Heart right ventricle (tissue), 16 donors: ENCODE data around the gene SCARB1. TPM values are rescaled to one million over a fixed set of nuclear protein-coding genes. Genes with fewer than 3 reads are reported as not detected.

Source experiments
- ATAC-seq, 8 donors: fragments of 200-7000 bp; cut with Tn5 transposase; one replicate each; pipeline ENCODE4 v1.9.1; 2020; ENCODE audit warnings: mild to moderate bottlenecking in 8 of 8, moderate library complexity in 8 of 8, moderate number of reproducible peaks in 1 of 8
- DNase-seq, 2 donors: peaks; one replicate each; pipeline ENCODE4 v3.0.0-alpha.2; 2020
- H3K27ac ChIP-seq, 10 donors: fragments of 200-600 bp; sonication (generic) in 2 of 10; one replicate each; pipeline versions ENCODE4 v1.5.0 to v1.8.0; 2020 to 2022; ENCODE audit warnings: mild to moderate bottlenecking in 3 of 10
- H3K27me3 ChIP-seq, 7 donors: fragments of 200-600 bp; one replicate each; pipeline ENCODE4 v1.8.0; 2021 to 2022; ENCODE audit warnings: mild to moderate bottlenecking in 2 of 7
- H3K36me3 ChIP-seq, 9 donors: fragments of 200-600 bp; sonication (generic) in 1 of 9; one replicate each; pipeline versions ENCODE4 v1.5.0 to v1.8.0; 2020 to 2022; ENCODE audit warnings: mild to moderate bottlenecking in 2 of 9
- H3K4me1 ChIP-seq, 9 donors: fragments of 200-600 bp; sonication (generic) in 1 of 9; one replicate each; pipeline versions ENCODE4 v1.5.0 to v1.8.0; 2020 to 2022; ENCODE audit warnings: mild to moderate bottlenecking in 4 of 9
- H3K4me3 ChIP-seq, 10 donors: fragments of 200-600 bp; sonication (generic) in 2 of 10; one replicate each; pipeline versions ENCODE4 v1.5.0 to v1.8.0; 2020 to 2022; ENCODE audit warnings: mild to moderate bottlenecking in 7 of 10, moderate library complexity in 2 of 10
- H3K9me3 ChIP-seq, 11 donors: fragments of 200-600 bp in 10 of 11; sonication (generic) in 2 of 11; one replicate each; pipeline versions ENCODE4 v1.5.0 to v1.8.0; 2013 to 2022; ENCODE audit warnings: mild to moderate bottlenecking in 2 of 11, control low read depth in 1 of 11, moderate library complexity in 1 of 11
- CTCF ChIP-seq, 9 donors: fragments of 200-600 bp; sonication (generic) in 2 of 9; IDR thresholded peaks; one replicate each; pipeline versions ENCODE4 v1.5.0 to v1.8.0; 2021 to 2022; ENCODE audit warnings: antibody characterized with exemption in 9 of 9, mild to moderate bottlenecking in 5 of 9, moderate library complexity in 1 of 9
- WGBS, 2 donors: extraction: QIAGEN DNeasy Blood & Tissue Kit; methylation state at CpG; one replicate each; pipeline ENCODE4 v1.1.7; 2013; ENCODE audit warnings: inconsistent platforms in 1 of 2; 5-methylcytosine and 5-hydroxymethylcytosine counted together
- intact Hi-C, 10 donors: fragments of 100-400 bp; cut with DNase I; formaldehyde crosslinking; loops; one replicate each; pipeline versions ENCODE4 v1.11.1 to v1.14.2; 2022
- polyA plus RNA-seq, 2 donors: library from polyadenylated mRNA; stranded (reverse); fragments of 200-250 nt; gene quantifications; one replicate each; pipeline ENCODE4 v1.2.3, GENCODE V29; 2013
- total RNA-seq, 10 donors: library from RNA; stranded (reverse); fragmentation: NEBNext Ultra II Directional in 3 of 10; extraction: Animal tissue kit (Norgen Biotek cat#: 25700) in 3 of 10; gene quantifications; one replicate each; pipeline versions ENCODE4 v1.2.1 to v1.2.4, GENCODE V29; 2021 to 2023
- donor health status: Arrhythmogenic right ventricular cardiomyopathy.
- donor health status: ischemic (EF 13 %, LVEDD 7.1; RV severe dilation, severe dysfunction).
- donor health status: healthy with polysubstance abuse.
- donor health status: DM: no; HTN: yes; CAD: no.
- donor health status: DM: no; HTN: no; CAD: no.
- donor health status: ischemic (EF 25% LVEDD 6.9; RV normal size, moderate dysfunction).
- donor health status: ischemic (EF 25% LVEDD 5.7; RV mildly dilated, moderate dysfunction).
- donor health status: healthy.
- donor health status: DM: yes; HTN: yes; CAD: no.
- donor health status: Ischemic cardiomyopathy.
- donor health status: ischemic (EF 35%, LVEDD 5.7; RV mildly dilated, moderate dysfunction).
- donor health status: nonischemic (EF 11% LVEDD 7.7; RV severe dilation, severe dysfunction).
- donor health status: DM: yes; HTN: yes; CAD: no.
- donor health status: PGD.
- donor health status: ischemic (EF 29% LVEDD 5.4; RV normal size, mild dysfunction).
- donor health status: nonischemic (EF 23%, LVEDD 6.1; RV moderate dilation, normal function).

Gene SCARB1
- total and polyA plus RNA-seq, 12 donors, result 7.7 to 19.9 (median 11.5) TPM

- no peak overlapping the region for H3K4me3 ChIP-seq
- WGBS, 2 donors, result 71 to 78% methylated on average over 6 of the region's 6 CpGs
- H3K36me3 ChIP-seq, result no peaks in the 10 kb centered on the region
- DNase-seq (no peak), ATAC-seq (no peak)
- peaks cover 0 to 31% (median 13%) of the 10 kb centered on the region in 9 donors for H3K4me1 ChIP-seq
- no peaks in the 10 kb centered on the region for H3K27me3 ChIP-seq
- H3K9me3 ChIP-seq, result no peaks in the 10 kb centered on the region
- no peak overlapping the region for H3K27ac ChIP-seq
- TF ChIP-seq CTCF (IDR thresholded peaks at IDR 0.05), result no peak
- intact Hi-C loops, result loop anchor here in 1 of 10 donors (5.0 kb wide), 1 partner anchor 40 kb away; no protein-coding TSS in a partner anchor
Observed at GRCh38 chr12:124867401-124867930, 3.8 kb upstream of the SCARB1 start.

- no peak overlapping the region for H3K27ac ChIP-seq
- ATAC-seq (no peak), DNase-seq (no peak)
- no peak overlapping the region for H3K4me3 ChIP-seq
- H3K27me3 ChIP-seq, result no peaks in the 10 kb centered on the region
- H3K4me1 ChIP-seq, result peaks cover 2 to 36% (median 18%) of the 10 kb centered on the region in 9 donors
- intact Hi-C loops, result loop anchor here in 1 of 10 donors (5.0 kb wide), 1 partner anchor 40 kb away; no protein-coding TSS in a partner anchor
- TF ChIP-seq CTCF (IDR thresholded peaks at IDR 0.05), result no peak
- H3K9me3 ChIP-seq, result no peaks in the 10 kb centered on the region
- no peaks in the 10 kb centered on the region for H3K36me3 ChIP-seq
- 81 to 82% methylated on average over 9 of the region's 9 CpGs for WGBS, 2 donors
Observed at GRCh38 chr12:124866883-124867400, 3.3 kb upstream of the SCARB1 start.

- H3K36me3 ChIP-seq, result no peaks in the 10 kb centered on the region
- no peak for DNase-seq
- TF ChIP-seq CTCF (IDR thresholded peaks at IDR 0.05), result no peak
- peaks cover 3 to 42% (median 24%) of the 10 kb centered on the region in 9 donors for H3K4me1 ChIP-seq
- intact Hi-C loops, result loop anchor here in 1 of 10 donors (5.0 kb wide), 1 partner anchor 41 kb away; no protein-coding TSS in a partner anchor
- H3K27ac ChIP-seq, result peak overlapping the region in 1 of 10 donors; percentile 51
- WGBS, 2 donors, result 67 to 76% methylated on average over 10 of the region's 10 CpGs
- H3K4me3 ChIP-seq, result no peak overlapping the region
- H3K27me3 ChIP-seq, result no peaks in the 10 kb centered on the region
- H3K9me3 ChIP-seq, result no peaks in the 10 kb centered on the region
- ATAC-seq, result no peak
Observed at GRCh38 chr12:124866195-124866882, 2.7 kb upstream of the SCARB1 start.

- Histone ChIP-seq H3K27me3 (no peaks in the 10 kb centered on the region), H3K4me3 (no peak overlapping the region), H3K36me3 (no peaks in the 10 kb centered on the region), H3K9me3 (no peaks in the 10 kb centered on the region), H3K27ac (peak overlapping the region in 1 of 10 donors; percentile 51), H3K4me1 (peaks cover 3 to 46% (median 29%) of the 10 kb centered on the region in 9 donors)
- ATAC-seq (no peak), DNase-seq (no peak)
- intact Hi-C loops, result loop anchor here in 1 of 10 donors (5.0 kb wide), 1 partner anchor 42 kb away; no protein-coding TSS in a partner anchor
- TF ChIP-seq CTCF (IDR thresholded peaks at IDR 0.05), result no peak
- WGBS, 2 donors, result 82 to 91% methylated on average over 7 of the region's 7 CpGs
Observed at GRCh38 chr12:124865728-124866127, 2.1 kb upstream of the SCARB1 start.
